ENCODE measurements around the gene CALCR. TPM values are rescaled to one million over a fixed set of nuclear protein-coding genes. Genes with fewer than 3 reads are reported as not detected.

The CALCR gene
- total and polyA plus RNA-seq, 2 of the 4 experiments (the other 2 are of a cell fraction) = not detected

- no peak overlapping the region for H3K4me2 ChIP-seq (ENCODE audit: low read depth, low read length)
- intact Hi-C loops (cut with micrococcal nuclease) (loop anchor here (5.0 kb wide), 1 partner anchor 598 kb away; no protein-coding TSS in a partner anchor), dilution Hi-C loops (cut with HindIII; ENCODE audit: low sequenced_read_pairs, unreplicated experiment) (no loop called here)
Observed at GRCh38 chr7:93623816-93624215, 49.3 kb upstream of the CALCR start.

More at GRCh38 chr7:93623816-93624215, 49.3 kb upstream of the CALCR start:
- no peak overlapping the region for H3K4me3 ChIP-seq (ENCODE audit: insufficient read depth, low read depth, low read length)
- H3K56ac ChIP-seq (ENCODE audit: extremely low read depth, insufficient read depth, low read length) = no peak overlapping the region
- H3K4me1 ChIP-seq (ENCODE audit: control insufficient read depth, insufficient read depth, low read length) = no peaks in the 10 kb centered on the region
- no peak overlapping the region for H2AFZ ChIP-seq (replicated peaks; ENCODE audit: low read length, poor library complexity)
- ChIA-PET CTCF (interaction anchor here (0.5 kb wide), 1 partner anchor 8 kb away, joined by 3 read pairs; no protein-coding TSS in a partner anchor), POLR2A (ENCODE audit: unreplicated experiment) (no interaction called here)
- H3K4ac ChIP-seq (ENCODE audit: low read depth, low read length) = no peak overlapping the region
- H2AK5ac ChIP-seq (ENCODE audit: low read depth, low read length) = no peak overlapping the region
- no peak overlapping the region for H4K91ac ChIP-seq (ENCODE audit: insufficient read depth, low read depth, low read length)
- DNase-seq (no peak), ATAC-seq (ENCODE audit: low read depth) (no peak)
- TF ChIP-seq SMC3 (IDR thresholded peaks at IDR 0.05; ENCODE audit: low read depth, low read length) (no peak), FOS (IDR thresholded peaks at IDR 0.05; ENCODE audit: low read depth, low read length) (no peak), MAZ (IDR thresholded peaks at IDR 0.05; ENCODE audit: borderline replicate concordance, low read depth, low read length) (no peak), NFE2L2 (IDR thresholded peaks at IDR 0.05; ENCODE audit: low read depth, low read length) (no peak), POLR2A (IDR thresholded peaks at IDR 0.05; ENCODE audit: low read depth, low read length) (no peak), RFX5 (IDR thresholded peaks at IDR 0.05; ENCODE audit: low read depth, low read length) (no peak), CHD1 (IDR thresholded peaks at IDR 0.05; ENCODE audit: low read depth, low read length) (no peak), ELK1 (IDR thresholded peaks at IDR 0.05; ENCODE audit: borderline replicate concordance, low read depth, low read length) (no peak), USF2 (IDR thresholded peaks at IDR 0.05; ENCODE audit: low read depth, low read length) (no peak), MAFK (IDR thresholded peaks at IDR 0.05; ENCODE audit: low read depth, low read length) (no peak), CEBPB (IDR thresholded peaks at IDR 0.05; ENCODE audit: low read depth, low read length) (no peak)
- H2BK5ac ChIP-seq (ENCODE audit: low read depth, low read length, poor library complexity, severe bottlenecking) = no peak overlapping the region
- no peak overlapping the region for H3K14ac ChIP-seq (replicated peaks; ENCODE audit: low read depth, low read length)
- H3K9me3 ChIP-seq (ENCODE audit: control insufficient read depth, insufficient read depth, low read length) = no peaks in the 10 kb centered on the region
- no peak overlapping the region for H2BK20ac ChIP-seq (ENCODE audit: low read depth, low read length)
- no peak overlapping the region for H2BK120ac ChIP-seq (ENCODE audit: low read depth, low read length)
- WGBS, 2 experiments (ENCODE audit: extremely low coverage in 2 of 2, insufficient read length in 1 of 2) = no CpG with 5 or more reads among the region's 1 CpG
- H3K27ac ChIP-seq (ENCODE audit: insufficient read depth, low read length) = no peak overlapping the region
- BruUV-seq (replicated peaks) = no TSS peak
- H3K23ac ChIP-seq (ENCODE audit: low read depth, low read length) = no peak overlapping the region
- H3K36me3 ChIP-seq (ENCODE audit: control insufficient read depth, insufficient read depth, low read length) = no peaks in the 10 kb centered on the region
- H4K8ac ChIP-seq (ENCODE audit: low read depth in 2 of 2, low read length in 2 of 2) = no peak overlapping the region
- no peaks in the 10 kb centered on the region for H3K27me3 ChIP-seq (ENCODE audit: control insufficient read depth, insufficient read depth, low read length)
- H2BK15ac ChIP-seq (ENCODE audit: low read depth, low read length) = no peak overlapping the region
- no peak overlapping the region for H3K9ac ChIP-seq (ENCODE audit: low read depth, low read length)
- no peaks in the 10 kb centered on the region for H4K20me1 ChIP-seq (ENCODE audit: insufficient read depth, low read length)
- H3K9me1 ChIP-seq (ENCODE audit: insufficient read depth, low read length) = no peaks in the 10 kb centered on the region
- in situ Hi-C loops (cut with MboI; ENCODE audit: low sequenced_read_pairs) = no loop called here
- no peak overlapping the region for H2AK9ac ChIP-seq (replicated peaks; ENCODE audit: low read depth, low read length, poor library complexity)
- no peak overlapping the region for H3K18ac ChIP-seq (ENCODE audit: low read depth, low read length)
- H3K79me1 ChIP-seq (ENCODE audit: low read depth in 1 of 2, low read length in 2 of 2) = no peaks in the 10 kb centered on the region
- H4K5ac ChIP-seq (ENCODE audit: low read depth, low read length) = no peak overlapping the region

Measured in IMR-90 (cell line).